HEK293 (cell line): ENCODE measurements around the gene WDR20.

Source experiments
- CTCF ChIA-PET: fragments of 350-600 bp; formaldehyde crosslinking; extraction: SDS; loops from one replicate; lab custom pipeline; 2021; ENCODE audit warnings: antibody characterized with exemption; lab: Yijun Ruan, JAX
- POLR2A ChIA-PET: fragments of 300-600 bp; formaldehyde crosslinking; extraction: SDS; loops from one replicate; lab custom pipeline; 2020; ENCODE audit warnings: antibody characterized with exemption, inconsistent platforms; lab: Yijun Ruan, JAX
- H3K27ac ChIP-seq: fragments of 200-500 bp; sonication (Bioruptor generic); 2 replicates; pipeline ENCODE4 v1.5.1; 2014; ENCODE audit warnings: low read depth, low read length, control low read depth, inconsistent platforms; ENCODE audit errors: extremely low read depth
- H3K36me3 ChIP-seq, 2 experiments: fragments of 200-500 bp in 1 of 2; sonication (Bioruptor generic) in 1 of 2; 1 replicate in 1 of 2; 2 replicates in 1 of 2; pipeline ENCODE4 v1.5.1; 2014 to 2017; ENCODE audit warnings: inconsistent platforms in 2 of 2, low read length in 2 of 2; ENCODE audit not compliant: control insufficient read depth in 2 of 2, insufficient read depth in 1 of 2
- H3K4me1 ChIP-seq: fragments of 200-500 bp; sonication (Bioruptor generic); 2 replicates; pipeline ENCODE4 v1.5.1; 2014; ENCODE audit warnings: mild to moderate bottlenecking, low read length, inconsistent platforms; ENCODE audit not compliant: control insufficient read depth, insufficient read depth
- H3K4me3 ChIP-seq: 2 replicates; pipeline ENCODE4 v1.5.1; 2011; ENCODE audit warnings: low read depth, mild to moderate bottlenecking, control low read depth, low read length, moderate library complexity
- H3K9me3 ChIP-seq: fragments of 200-500 bp; sonication (Bioruptor generic); 2 replicates; pipeline ENCODE4 v1.5.1; 2014; ENCODE audit warnings: low read depth, low read length, inconsistent platforms; ENCODE audit not compliant: control insufficient read depth, insufficient read depth
- HIC1 ChIP-seq: fragments of 450-650 bp; formaldehyde crosslinking; IDR thresholded peaks from 2 replicates; pipeline ENCODE4 v1.5.1; 2016; ENCODE audit warnings: missing biosample characterization, missing genetic modification characterization
- PRDM1 ChIP-seq: fragments of 450-650 bp; formaldehyde crosslinking; IDR thresholded peaks from 2 replicates; pipeline ENCODE4; 2016; ENCODE audit warnings: missing biosample characterization, missing genetic modification characterization
- ZBTB11 ChIP-seq: fragments of 450-650 bp; formaldehyde crosslinking; conservative IDR thresholded peaks from 2 replicates; pipeline ENCODE4 v1.5.1; 2016; ENCODE audit warnings: low read depth, missing biosample characterization, missing genetic modification characterization
- ZFP41 ChIP-seq: fragments of 450-650 bp; formaldehyde crosslinking; IDR thresholded peaks from 2 replicates; pipeline ENCODE4 v1.5.1; 2016; ENCODE audit warnings: missing biosample characterization, missing genetic modification characterization, borderline replicate concordance
- ZNF10 ChIP-seq: fragments of 450-650 bp; formaldehyde crosslinking; IDR thresholded peaks from 2 replicates; pipeline ENCODE4 v1.5.1; 2017; ENCODE audit warnings: missing biosample characterization, missing genetic modification characterization
- ZNF138 ChIP-seq: fragments of 450-650 bp; formaldehyde crosslinking; IDR thresholded peaks from 2 replicates; pipeline ENCODE4 v1.5.1; 2016; ENCODE audit warnings: missing biosample characterization, missing genetic modification characterization, borderline replicate concordance
- ZNF169 ChIP-seq: fragments of 450-650 bp; formaldehyde crosslinking; IDR thresholded peaks from 2 replicates; pipeline ENCODE4 v1.5.1; 2016; ENCODE audit warnings: missing biosample characterization, missing genetic modification characterization
- ZNF174 ChIP-seq: fragments of 450-650 bp; formaldehyde crosslinking; IDR thresholded peaks from 2 replicates; pipeline ENCODE4 v1.5.0; 2017; ENCODE audit warnings: missing biosample characterization, mild to moderate bottlenecking, missing genetic modification characterization
- ZNF24 ChIP-seq: fragments of 450-650 bp; formaldehyde crosslinking; IDR thresholded peaks from 2 replicates; pipeline ENCODE4 v1.5.1; 2016; ENCODE audit warnings: missing biosample characterization, missing genetic modification characterization
- ZNF292 ChIP-seq: fragments of 450-650 bp; formaldehyde crosslinking; IDR thresholded peaks from 2 replicates; pipeline ENCODE4 v1.5.1; 2016; ENCODE audit warnings: low read depth, missing biosample characterization, missing genetic modification characterization, borderline replicate concordance
- ZNF362 ChIP-seq: fragments of 450-650 bp; formaldehyde crosslinking; IDR thresholded peaks from 2 replicates; pipeline ENCODE4 v1.5.1; 2016; ENCODE audit warnings: missing biosample characterization, missing genetic modification characterization
- ZNF596 ChIP-seq: fragments of 450-650 bp; IDR thresholded peaks from 2 replicates; pipeline ENCODE4 v1.5.0; 2018; ENCODE audit warnings: missing biosample characterization, mild to moderate bottlenecking, missing genetic modification characterization, moderate library complexity

The WDR20 gene

GRCh38 chr14:102196039-102196901, 56.6 kb downstream of the WDR20 start (continued):
- TF ChIP-seq ZBTB11 (tag by site-specific recombination) (no peak), PRDM1 (tag by site-specific recombination) (no peak)

GRCh38 chr14:102196902-102197230, 57.2 kb downstream of the WDR20 start:
- TF ChIP-seq ZNF174 = no peak
- TF ChIP-seq ZNF138 (tag by site-specific recombination) = no peak
- TF ChIP-seq ZNF24 = no peak
- CTCF ChIA-PET = interaction anchor here (0.7 kb wide), 1 partner anchor 19 kb away, joined by 3 read pairs; no protein-coding TSS in a partner anchor
- Histone ChIP-seq H3K4me1 (0 out of 2 replicates have a peak, but pooled peaks cover 4% of the 10 kb centered on the region), H3K36me3 (peaks cover 0 to 41% of the 10 kb centered on the region in 2 experiments; a peak in 1 of 3 replicates), H3K9me3 (no peaks in the 10 kb centered on the region), H3K4me3 (no peak overlapping the region), H3K27ac (no peak overlapping the region)
- POLR2A ChIA-PET = no interaction called here

GRCh38 chr14:102197317-102197853, 57.7 kb downstream of the WDR20 start:
- H3K36me3 ChIP-seq = peaks cover 0 to 41% of the 10 kb centered on the region in 2 experiments; a peak in 1 of 3 replicates
- CTCF ChIA-PET = interaction anchor here (0.7 kb wide), 1 partner anchor 19 kb away, joined by 3 read pairs; no protein-coding TSS in a partner anchor
- 0 out of 2 replicates have a peak, but pooled peaks cover 4% of the 10 kb centered on the region for H3K4me1 ChIP-seq
- no peak for TF ChIP-seq ZNF169 (tag by site-specific recombination)
- TF ChIP-seq ZNF596 (tag by site-specific recombination) = no peak
- no peak for TF ChIP-seq ZNF10 (tag by site-specific recombination)
- TF ChIP-seq ZNF362 (tag by site-specific recombination) = no peak
- POLR2A ChIA-PET = no interaction called here
- no peaks in the 10 kb centered on the region for H3K9me3 ChIP-seq
- H3K27ac ChIP-seq = no peak overlapping the region
- no peak overlapping the region for H3K4me3 ChIP-seq

GRCh38 chr14:102200690-102201352, 61.1 kb downstream of the WDR20 start:
- 0 out of 2 replicates have a peak, but pooled peaks cover 4% of the 10 kb centered on the region for H3K4me1 ChIP-seq
- CTCF ChIA-PET = interaction anchor here (0.9 to 1.0 kb wide), 2 partner anchors 19 to 116 kb away, joined by 3 to 4 read pairs; no protein-coding TSS in a partner anchor
- TF ChIP-seq ZFP41 (tag by site-specific recombination) = no peak
- TF ChIP-seq HIC1 = 0 out of 2 replicates have a peak, but pooled peaks have one; percentile 12
- no peak for TF ChIP-seq ZNF292 (tag by site-specific recombination)
- POLR2A ChIA-PET = no interaction called here
- H3K4me3 ChIP-seq = no peak overlapping the region
- peaks cover 8 to 55% of the 10 kb centered on the region in 2 experiments for H3K36me3 ChIP-seq
- H3K9me3 ChIP-seq = no peaks in the 10 kb centered on the region
- H3K27ac ChIP-seq = no peak overlapping the region
